Activated CD8-positive, alpha-beta memory T cell treated with anti-CD3 and anti-CD28 coated beads for 1 hour (primary cell): Measurements from ENCODE around the gene CACNA2D1.
"Not testable (repeated sequence)": the region's sequence is repeated elsewhere in the genome, so short reads cannot be mapped to it uniquely, and the experiment has no call there.

ENCODE experiments used
- DNase-seq, 2 donors: peaks; one replicate each; pipeline ENCODE4 v3.0.0-alpha.2; 2020; ENCODE audit warnings: low read depth in 1 of 2; ENCODE audit errors: extremely low read depth in 1 of 2

Gene CACNA2D1

DNA sequence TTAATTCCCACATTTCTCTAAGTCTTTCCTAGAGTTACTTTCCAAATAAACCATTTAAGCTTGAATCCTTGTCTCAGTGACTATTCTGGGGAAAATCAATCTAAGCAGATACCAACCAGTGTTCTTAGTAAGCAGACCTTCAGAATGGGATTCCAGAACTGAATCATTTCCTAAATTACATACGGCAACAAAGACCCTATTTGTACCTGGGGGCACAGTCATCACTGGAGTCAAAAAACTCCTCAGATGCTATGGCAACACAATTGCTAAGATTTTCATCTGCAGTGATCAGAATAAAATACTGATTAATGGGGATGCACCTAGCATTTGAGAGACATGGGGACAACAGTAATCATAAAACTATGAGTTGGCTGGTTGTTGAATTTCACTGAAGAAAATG is 389.0 kb downstream of the CACNA2D1 start:
- no peak for DNase-seq

DNA sequence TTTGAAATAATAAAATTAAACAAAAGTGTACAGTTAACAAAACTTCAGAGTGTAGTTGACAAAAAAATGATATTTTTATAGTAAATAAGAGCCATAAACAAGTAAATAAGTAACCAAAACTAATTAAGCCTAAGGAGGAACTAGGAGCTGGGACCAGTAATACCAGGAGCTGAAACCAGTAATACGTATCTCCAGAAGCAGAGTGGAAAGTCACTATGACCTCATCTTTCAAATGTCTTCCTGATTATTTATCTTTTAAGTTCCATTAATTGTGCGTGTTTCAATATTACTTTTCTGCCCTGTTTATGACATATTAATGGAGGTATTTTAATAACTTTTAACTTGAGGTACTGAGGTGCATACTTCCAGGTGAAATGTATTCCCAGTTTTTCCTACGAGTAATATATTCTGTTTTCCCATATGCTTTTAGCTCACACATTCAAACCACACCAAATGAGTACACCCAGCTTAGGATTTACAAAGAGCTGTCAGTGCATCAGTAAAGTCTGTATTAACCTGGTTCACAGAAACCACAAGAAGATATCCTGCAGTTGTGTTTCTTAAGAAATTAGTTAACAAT is 390.0 kb downstream of the CACNA2D1 start:
- DNase-seq: no peak

DNA sequence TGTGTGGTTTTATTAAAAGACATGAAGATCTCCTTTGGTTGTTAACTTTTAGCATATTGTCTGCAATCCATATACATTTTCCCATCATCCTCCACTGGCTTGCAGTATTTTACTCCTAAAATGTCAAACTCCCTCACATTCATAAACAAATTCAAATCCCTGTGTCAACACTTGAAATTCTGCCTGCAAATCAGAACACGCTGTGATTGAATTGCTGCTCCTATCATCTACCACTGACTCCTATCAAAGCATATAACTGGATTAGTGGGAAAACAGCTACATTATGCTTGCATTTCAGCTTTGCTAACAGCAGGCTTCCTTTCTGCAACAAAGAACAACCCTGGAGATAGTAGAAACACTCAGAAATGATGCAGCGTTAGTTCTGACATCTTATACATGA is 392.0 kb downstream of the CACNA2D1 start:
- DNase-seq: no peak

DNA sequence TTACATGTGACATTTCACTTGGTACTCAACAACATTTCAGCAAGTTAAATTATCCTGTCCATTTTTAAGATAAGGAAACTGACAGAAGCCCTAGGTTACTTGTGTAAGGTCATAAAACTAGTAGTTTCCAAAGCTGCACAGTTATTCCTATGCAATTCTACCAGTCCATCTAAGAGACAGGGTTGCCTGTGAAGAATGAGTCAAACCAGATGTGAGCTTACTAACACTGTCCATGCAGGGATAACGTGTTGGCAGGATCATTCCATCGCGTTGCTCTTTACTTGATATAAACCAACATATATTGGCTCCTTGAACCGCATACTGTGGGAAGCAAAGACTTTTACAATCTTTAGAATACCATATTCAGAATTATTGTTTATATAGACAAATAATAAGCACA is 392.8 kb downstream of the CACNA2D1 start:
- no peak for DNase-seq

DNA sequence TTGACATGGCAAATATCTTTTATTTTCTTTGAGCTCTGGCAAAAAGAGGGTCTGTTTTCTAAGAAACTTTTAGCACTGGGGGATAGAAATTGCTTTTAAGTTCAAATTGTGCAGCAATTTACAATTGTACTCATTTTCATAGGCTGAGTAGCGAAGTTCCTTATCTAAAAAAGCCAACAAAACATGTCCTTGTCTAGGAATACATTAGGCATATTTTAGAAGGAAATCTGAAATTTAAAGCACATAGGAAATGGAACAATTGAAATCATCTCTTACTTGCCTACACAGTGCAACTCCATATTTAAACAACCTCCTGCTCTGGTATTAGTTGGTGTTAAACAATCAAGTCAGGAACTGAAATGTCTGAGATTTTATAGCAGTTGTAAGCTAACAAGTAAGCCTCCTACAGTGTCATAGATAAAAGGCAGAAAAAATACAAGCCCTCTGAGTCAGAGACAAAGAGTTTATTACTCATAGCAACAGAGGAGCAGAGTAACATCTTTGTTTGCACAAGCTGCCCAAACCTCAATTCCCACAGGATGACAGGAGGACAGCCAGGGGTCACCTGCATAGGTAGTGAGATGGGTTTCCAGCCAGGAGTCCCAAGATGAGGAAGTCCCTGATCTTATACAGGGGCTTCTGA is 393.6 kb downstream of the CACNA2D1 start:
- no peak for DNase-seq

DNA sequence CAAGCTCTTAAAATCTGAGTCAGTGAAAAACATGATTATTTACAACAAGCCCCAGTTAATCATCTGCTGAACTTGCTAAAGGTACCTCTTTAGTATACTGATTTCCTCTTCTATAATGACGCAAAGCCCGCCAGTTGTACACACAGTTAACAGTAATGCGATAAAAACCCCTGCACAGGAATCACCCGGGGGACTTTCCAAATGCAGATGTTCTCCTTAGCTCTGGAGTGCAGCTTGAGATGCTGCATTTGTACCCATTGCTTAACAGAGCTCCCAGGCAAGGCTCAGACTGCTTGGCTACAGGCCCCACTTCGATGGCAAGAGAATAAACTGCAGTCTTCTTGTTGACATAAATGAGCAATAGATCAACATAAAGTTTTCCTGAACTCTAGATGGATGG is 394.1 kb downstream of the CACNA2D1 start:
- no peak for DNase-seq

DNA sequence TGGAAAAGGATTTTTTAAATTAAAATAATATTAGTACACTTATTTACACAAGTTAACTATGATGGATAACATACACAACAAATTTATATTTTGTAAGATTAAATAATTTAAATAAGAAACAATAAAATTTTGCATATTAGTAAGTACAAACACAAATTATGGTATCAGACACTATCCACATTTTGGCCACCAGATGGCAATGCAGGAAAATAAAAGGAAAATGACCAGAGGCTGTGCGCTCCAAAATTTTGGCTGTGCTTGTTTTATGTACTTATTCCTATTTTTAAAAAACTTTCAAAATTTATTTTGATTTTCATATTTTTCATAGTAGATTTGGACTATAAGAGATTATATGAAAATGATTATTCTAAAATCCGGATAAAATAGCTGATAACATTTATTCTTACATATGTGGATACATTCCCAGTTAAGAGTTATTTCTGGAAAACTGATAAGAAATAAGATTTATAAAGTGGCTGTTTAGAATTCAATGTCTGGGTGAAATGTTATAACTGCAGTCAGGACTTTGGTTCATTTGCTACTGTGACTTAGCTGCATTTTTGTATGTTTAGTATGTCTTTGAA is 399.0 kb downstream of the CACNA2D1 start:
- DNase-seq: no peak

DNA sequence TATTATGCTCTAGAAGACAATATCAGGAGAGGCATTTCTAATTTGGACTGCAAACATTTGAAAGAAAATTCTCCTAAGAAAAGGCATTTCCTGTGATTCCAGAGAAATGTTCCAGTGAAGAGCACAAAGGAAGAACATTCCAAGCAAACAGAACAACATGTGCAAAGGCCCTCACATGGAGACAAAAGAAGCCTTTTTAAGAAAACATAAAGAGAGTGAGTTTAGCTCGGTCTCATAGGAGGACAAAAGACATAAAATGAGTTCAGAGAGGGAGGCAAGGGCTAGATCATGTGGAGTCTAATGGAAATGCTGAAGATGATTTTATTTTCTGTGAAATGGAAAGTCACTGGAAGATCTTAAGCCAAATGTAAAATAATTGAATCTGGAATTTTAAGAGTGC is 404.0 kb downstream of the CACNA2D1 start:
- DNase-seq: no peak

DNA sequence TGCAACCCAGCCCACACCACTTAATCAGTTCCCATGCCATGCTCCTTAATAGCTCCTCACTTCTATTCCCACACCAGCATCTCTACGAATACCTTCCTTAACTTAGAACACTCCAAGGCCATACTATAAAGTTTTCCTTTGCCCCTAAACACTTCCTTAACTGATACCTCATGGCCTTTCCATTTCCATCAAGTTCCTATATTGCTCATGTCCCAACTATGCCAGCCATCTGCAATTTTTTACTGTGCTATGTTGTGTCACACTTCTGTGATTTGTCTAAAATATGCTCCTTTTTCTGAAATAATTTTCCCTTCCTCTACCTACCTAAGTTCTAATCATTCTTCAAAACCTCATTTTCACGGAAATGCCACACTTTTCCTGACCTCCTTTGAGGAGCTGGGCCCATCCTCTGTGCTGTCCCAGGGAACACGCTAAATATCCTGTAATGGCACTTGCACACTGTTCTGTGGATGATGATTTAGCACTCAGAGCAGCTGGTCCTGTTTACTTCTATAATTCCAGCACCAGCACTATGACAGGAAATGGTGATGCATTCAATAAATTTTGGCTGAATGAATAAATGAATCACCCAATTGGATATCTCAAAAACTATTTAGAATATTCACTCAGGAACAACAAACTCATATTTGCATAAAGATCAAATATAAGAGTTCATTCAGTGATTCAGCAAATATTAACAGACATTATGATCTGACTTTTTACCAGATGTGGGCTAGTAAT is 407.3 kb downstream of the CACNA2D1 start:
- no peak for DNase-seq

DNA sequence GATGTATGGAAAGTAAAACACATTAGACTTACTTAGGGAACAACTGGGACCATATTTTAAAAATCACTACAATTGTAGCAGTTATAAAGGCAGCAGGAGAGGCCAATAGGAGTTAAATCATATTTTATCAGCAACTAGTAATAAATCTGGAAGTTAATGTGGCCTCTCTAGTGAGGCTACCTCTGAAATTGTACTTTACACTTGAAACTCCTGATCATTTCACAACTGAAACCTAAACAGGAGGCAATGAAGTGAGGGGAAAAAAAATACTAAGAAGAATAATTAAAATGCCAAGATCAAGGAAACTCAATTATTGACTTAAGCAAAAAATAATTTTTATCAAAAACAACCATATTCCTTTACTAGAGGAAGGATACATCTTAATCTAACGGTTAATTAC is 408.1 kb downstream of the CACNA2D1 start:
- no peak for DNase-seq

DNA sequence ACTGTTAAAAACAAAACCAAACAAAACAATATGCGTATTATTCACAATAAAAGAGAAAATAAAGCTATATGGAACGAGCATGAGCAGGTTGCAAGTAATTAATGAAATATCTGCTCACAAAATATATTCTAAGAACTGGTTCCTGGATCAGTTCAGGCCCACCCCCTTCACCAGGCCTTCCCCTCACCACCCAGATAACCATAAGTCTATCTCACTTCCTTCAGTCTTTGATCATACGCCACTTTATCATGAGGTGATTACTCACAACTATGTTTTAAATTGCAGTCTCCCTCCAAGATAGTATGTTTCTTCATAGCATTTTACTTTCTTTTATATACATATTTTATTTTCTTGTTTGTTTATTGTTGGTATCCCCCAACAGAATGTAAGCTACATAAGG is 410.7 kb downstream of the CACNA2D1 start:
- DNase-seq: no peak

DNA sequence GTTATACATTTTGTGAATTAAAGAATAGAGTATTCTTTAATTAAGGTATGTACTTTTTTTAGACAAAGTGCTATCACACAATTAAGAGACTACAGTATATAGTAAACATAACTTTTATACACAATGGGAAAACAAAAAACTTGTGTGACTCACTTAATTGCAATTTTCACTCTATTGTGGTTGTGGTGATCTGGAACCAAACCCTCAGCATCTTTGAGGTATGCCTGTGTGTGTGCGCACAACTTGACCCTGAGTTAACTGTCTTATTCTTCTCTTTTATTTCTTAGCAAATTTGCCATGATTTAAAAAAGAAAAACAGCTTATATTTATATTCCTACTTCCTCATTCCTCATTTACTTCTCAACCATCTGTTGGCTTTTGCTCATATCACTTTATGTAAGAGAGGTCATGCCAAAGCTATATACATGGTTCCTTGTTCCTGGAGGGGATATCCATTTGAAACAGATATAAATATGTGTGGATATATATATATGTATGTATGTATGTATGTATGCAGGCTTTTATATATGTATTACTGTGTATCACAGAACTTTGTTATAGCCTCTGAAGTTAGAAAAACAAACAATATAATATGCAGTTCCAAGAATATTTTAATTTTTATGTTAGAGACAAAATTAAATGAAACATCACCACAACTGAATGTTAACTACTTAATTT is 414.2 kb downstream of the CACNA2D1 start:
- DNase-seq: no peak

DNA sequence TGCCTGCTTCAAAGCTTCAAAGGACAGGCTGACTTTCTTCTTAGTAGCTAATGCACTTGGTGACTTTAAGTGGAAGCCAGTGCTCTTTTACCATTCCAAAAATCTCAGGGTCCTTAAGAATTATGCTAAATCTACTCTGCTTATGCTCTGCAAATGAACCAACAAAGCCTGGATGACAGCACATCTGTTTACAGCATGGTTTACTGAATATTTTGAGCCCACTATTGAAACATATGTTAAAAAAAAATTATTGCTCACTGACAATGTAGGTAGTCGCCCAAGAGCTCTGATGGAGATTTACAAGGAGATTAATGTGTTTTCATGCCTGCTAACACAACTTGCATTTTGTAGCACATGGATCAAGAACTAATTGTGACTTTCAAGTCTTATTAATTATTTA is 415.5 kb downstream of the CACNA2D1 start:
- DNase-seq: no peak

DNA sequence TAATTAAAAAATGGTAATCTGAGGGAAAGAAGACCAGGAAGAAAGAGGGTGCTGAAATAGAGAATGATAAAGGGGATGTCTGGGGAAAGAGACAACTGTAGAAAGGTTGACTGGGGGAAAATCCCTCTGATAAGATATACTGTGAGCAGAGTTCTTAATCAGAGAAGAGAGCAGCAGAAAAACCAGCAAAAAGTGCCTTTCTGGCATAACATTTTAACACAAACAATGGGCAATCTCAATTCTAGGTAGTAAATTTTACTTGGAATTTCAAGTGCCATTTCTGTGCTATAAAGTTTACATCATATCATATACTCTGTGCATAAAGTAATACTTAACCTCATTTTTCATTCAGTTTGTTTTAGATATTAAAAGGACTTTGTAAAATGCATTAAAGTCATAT is 421.9 kb downstream of the CACNA2D1 start:
- no peak for DNase-seq

DNA sequence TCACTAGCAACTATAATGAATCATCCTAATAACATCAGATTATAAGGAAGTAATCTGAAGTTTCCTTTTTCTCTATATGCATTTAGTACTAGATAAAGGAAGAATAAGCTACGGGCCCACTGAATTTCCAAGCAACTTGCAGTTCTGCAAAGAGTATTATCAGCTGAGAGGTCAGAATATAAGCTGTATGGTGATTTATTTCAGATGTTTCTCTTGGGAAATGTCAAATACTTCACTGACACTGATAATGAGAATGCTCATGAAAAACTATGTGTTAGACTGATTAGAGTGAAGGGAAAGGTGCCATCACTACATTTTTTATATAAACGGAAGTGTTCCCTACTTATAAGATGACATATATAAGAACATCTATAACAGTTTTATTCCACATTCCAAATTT is 422.5 kb downstream of the CACNA2D1 start:
- DNase-seq: no peak

DNA sequence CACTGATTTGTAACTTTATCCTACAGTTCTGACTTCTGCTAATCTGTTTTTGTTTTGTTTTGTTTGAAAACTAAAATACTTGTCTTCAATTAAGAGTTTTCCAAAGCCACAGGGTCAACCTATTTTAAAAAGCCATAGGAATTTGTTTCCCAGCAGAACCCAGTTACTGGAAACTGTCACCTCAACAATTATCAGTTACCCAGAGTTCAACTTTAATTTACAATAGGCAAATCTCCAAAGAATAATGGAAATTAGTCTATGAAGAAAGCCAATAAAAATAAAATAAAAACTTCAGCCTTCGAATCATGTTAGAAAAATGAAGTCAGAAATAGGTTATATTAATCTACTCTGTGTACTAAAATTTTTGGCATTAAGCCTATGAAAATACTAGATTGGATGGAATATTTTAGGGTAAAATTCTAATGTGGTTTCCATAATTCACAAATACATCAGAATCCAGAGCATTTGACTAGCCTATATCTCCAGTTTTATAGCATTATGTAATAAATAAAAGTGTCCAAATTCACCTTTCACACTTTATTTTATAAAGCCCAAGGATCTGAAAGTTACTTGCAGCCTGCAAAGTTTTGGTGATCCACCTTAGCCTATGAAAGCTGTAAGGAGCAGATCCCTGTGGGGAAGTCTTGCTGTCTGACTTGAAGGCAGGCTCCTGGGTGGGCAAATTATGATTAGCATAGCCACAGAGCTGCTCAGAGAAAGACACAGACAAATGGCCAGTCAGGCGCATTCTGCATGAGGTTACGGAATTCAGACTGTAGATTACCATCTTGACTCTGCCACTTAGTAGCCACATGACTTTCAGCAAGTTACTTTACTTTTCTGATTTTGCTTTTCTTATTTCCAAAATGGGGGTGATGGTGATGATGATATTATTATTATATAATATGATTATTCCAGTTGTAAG is 423.8 kb downstream of the CACNA2D1 start:
- no peak for DNase-seq

DNA sequence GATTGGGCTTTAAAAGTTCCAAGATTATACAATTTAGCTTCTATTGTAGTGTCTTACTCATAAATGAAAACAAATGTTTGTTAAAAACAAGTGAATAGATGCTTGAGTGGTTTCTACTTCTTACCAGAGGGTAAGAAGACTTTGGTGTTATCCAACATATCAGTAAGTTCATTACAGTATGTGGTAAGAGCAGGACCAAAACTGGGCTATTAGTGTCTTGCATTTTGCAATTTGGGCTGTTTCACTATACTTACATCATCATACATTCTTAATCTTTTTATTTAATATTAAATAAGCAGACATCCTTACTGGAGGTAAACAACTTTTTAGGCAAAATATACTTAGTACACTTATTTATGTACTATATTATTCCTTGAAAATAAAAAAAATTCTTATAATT is 425.4 kb downstream of the CACNA2D1 start:
- no peak for DNase-seq

DNA sequence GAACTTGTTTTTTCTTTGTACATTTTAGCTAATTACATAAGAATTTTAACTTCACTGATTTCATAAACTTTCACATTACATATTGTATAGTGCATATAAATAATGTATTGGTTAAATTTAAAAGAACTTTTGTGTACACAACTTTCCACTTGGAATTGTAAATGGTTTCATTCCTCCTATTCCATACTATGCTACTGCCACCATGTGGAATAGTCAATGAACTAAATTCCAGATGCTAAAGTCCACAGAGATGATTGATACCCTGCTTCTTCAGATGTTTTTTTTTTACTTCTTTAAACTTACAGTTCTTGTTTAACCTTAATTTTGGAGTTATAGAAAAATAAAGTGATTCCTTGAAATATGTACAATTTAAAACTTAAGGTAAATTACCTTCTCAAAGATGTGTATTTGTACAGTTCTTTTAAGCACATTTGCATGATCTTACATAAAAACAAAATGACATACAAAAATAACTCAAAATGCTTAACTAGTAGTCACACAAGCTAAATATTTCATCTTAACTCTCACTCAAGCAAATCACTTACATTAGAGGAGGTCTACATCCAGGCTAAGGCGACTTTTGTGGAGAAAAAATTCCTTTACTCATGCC is 426.1 kb downstream of the CACNA2D1 start:
- DNase-seq: no peak

DNA sequence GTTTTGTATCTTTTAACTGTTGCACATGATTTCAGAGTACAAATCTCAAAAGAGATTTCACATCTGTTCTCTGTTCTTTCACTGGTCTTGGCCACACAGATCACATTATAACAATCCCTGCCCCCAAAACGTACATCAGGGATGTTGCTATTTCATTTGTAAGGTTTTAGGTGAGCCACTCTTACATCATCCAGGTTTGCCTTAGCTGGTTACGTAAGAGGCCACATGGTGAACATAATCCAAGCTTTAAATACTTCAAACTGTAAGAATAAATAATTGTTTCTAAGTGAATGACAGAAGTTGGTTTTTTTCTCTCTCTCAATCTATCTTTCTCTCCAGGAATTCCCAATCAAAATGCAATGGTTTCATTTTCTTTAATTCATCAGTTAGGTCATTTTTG is 427.8 kb downstream of the CACNA2D1 start:
- no peak for DNase-seq

DNA sequence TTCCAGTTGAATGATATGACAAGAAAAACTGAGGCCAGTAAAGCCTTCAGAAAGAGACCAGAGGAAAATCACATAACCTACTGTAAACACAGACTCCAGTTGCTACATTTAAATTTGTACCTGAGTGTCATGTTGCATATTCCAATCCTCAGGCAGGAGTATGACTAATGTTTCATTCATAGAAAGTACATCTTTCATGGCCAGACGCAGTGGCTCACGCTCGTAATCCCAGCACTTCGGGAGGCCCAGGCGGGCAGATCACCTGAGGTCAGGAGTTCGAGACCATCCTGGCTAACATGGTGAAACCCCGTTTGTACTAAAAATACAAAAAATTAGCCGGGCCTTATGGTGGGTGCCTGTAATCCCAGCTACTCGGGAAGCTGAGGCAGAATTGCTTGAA is 429.0 kb downstream of the CACNA2D1 start:
- DNase-seq: not testable (repeated sequence)
